ENCODE data around the gene SLC25A10. TPM values are rescaled to one million over a fixed set of nuclear protein-coding genes. Genes with fewer than 3 reads are reported as not detected.
"Not testable (repeated sequence)": the region's sequence is repeated elsewhere in the genome, so short reads cannot be mapped to it uniquely, and the experiment has no call there.

SLC25A10 gene
- total and polyA plus RNA-seq, 8 donors = 12.0 to 55.8 (median 24.1) TPM

- DNase-seq = no peak
- FAIRE-seq = no peak
- Histone ChIP-seq H3K36me3 (peaks cover 0 to 16% (median 12%) of the 10 kb centered on the region in 3 donors), H3K9me3 (no peaks in the 10 kb centered on the region), H3K4me3 (no peak overlapping the region), H3K27me3 (no peaks in the 10 kb centered on the region), H3K27ac (no peak overlapping the region), H3K4me1 (no peaks in the 10 kb centered on the region)
- intact Hi-C loops (cut with DNase I) = no loop called here
- WGBS, 2 donors = 81% methylated on average over 18 of the region's 18 CpGs
- no peak for ATAC-seq
- TF ChIP-seq CTCF (IDR thresholded peaks at IDR 0.05) = no peak
These were observed 38.4 kb upstream of the SLC25A10 start for GRCh38 chr17:81673561-81674258.

- peak in 1 of 4 donors; percentile 45 for ATAC-seq
These were observed 36.4 kb upstream of the SLC25A10 start for GRCh38 chr17:81675515-81676221.

GRCh38 chr17:81676906-81677305 is 35.2 kb upstream of the SLC25A10 start:
- peak in 1 of 6 donors; percentile 73 for DNase-seq
- Histone ChIP-seq H3K27me3 (no peaks in the 10 kb centered on the region), H3K4me1 (no peaks in the 10 kb centered on the region), H3K36me3 (peaks cover 0 to 12% (median 7%) of the 10 kb centered on the region in 3 donors), H3K27ac (no peak overlapping the region), H3K9me3 (no peaks in the 10 kb centered on the region), H3K4me3 (no peak overlapping the region)
- no peak for FAIRE-seq
- peak in 2 of 4 donors; percentile 5 to 20 for ATAC-seq
- 82 to 84% methylated on average over 17 of the region's 17 CpGs for WGBS, 2 donors
- intact Hi-C loops (cut with DNase I) = no loop called here
- no peak for TF ChIP-seq CTCF (IDR thresholded peaks at IDR 0.05)

More at GRCh38 chr17:81675515-81676221, 36.4 kb upstream of the SLC25A10 start:
- H3K27me3 ChIP-seq; H3K9me3 ChIP-seq; intact Hi-C loops (cut with DNase I); H3K4me3 ChIP-seq; FAIRE-seq; H3K27ac ChIP-seq; H3K4me1 ChIP-seq: not testable (repeated sequence)
- DNase-seq = peak in 1 of 6 donors; percentile 53
- peaks cover 0 to 16% (median 12%) of the 10 kb centered on the region in 3 donors for H3K36me3 ChIP-seq
- TF ChIP-seq CTCF (IDR thresholded peaks at IDR 0.05) = peak; percentile 40 to 49 (median 46)
- WGBS, 2 donors = 32 to 42% methylated on average over 18 of the region's 18 CpGs

GRCh38 chr17:81680150-81680549 is 31.9 kb upstream of the SLC25A10 start:
- intact Hi-C loops (cut with DNase I) = no loop called here

More at GRCh38 chr17:81680150-81680549, 31.9 kb upstream of the SLC25A10 start:
- Histone ChIP-seq H3K27me3 (no peaks in the 10 kb centered on the region), H3K36me3 (no peaks in the 10 kb centered on the region), H3K4me1 (peaks cover 6 to 15% (median 10%) of the 10 kb centered on the region in 3 donors), H3K27ac (no peak overlapping the region), H3K9me3 (no peaks in the 10 kb centered on the region), H3K4me3 (no peak overlapping the region)
- 82 to 89% methylated on average over 11 of the region's 11 CpGs for WGBS, 2 donors
- no peak for DNase-seq
- no peak for ATAC-seq
- no peak for FAIRE-seq
- TF ChIP-seq CTCF (IDR thresholded peaks at IDR 0.05) = no peak

All from pancreas (tissue), 10 donors.